ENCODE measurements around the gene TBX15.
A peak's percentile ranks its signal among the peaks of the same experiment; 100 is the strongest.

Gene TBX15

DNA sequence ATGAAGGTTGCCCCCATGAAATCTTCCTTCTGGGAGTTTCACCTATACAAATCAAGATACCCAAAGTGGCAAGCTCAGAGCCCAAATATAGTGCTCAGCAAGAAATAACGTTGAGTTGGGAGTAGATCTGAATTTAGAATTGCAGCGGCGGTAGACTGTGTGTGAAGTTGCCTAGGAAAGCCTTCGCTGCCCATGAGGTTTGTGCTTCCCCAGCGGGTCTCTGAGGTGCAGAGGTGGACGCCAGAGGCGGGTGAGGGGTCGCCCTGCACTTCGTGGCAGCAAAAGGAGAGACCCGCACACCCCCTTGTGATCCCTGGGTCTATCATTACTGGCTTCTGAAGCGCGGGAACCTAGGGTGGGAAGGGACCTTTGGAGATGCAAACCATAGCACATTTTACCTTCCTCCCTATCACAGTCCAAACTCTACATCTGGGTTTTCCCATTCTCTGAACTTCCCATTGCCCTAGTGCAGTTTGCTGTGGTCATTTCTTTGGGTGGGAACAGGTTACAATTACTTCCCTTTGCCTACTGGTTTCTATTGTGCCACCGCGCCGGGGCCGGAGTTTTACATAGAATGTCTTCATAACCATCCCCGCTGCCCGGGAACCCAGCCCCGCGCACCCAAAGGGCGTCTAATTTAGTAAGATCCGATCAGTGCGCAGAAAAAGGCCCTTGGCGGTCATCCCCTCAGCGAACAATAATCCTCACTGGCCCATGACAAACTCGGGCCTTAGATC is 5.2 kb downstream of the TBX15 start:
- Histone ChIP-seq H3K14ac (ENCODE audit: low read length) (no peak overlapping the region), H3K9ac (ENCODE audit: low read depth, low read length, poor library complexity) (no peak overlapping the region), H3K9me3 (replicated peaks in 1 of 2; ENCODE audit: control insufficient read depth in 2 of 2, insufficient read depth in 1 of 2, low read depth in 1 of 2, low read length in 2 of 2) (peaks cover 7 to 8% of the 10 kb centered on the region in 2 donors), H2BK12ac (ENCODE audit: low read length) (no peak overlapping the region), H3K36me3 (replicated peaks in 1 of 2; ENCODE audit: control insufficient read depth in 2 of 2, insufficient read depth in 2 of 2, low read length in 2 of 2) (no peaks in the 10 kb centered on the region), H3K4me2 (ENCODE audit: insufficient read depth, low read length, poor library complexity, severe bottlenecking) (no peak overlapping the region), H3K27me3 (ENCODE audit: control insufficient read depth in 3 of 3, insufficient read depth in 3 of 3, low read depth in 1 of 3, low read length in 3 of 3) (peaks cover 44 to 100% (median 90%) of the 10 kb centered on the region in 3 experiments), H3K4me3 (ENCODE audit: low read length in 2 of 2) (no peak overlapping the region), H3K4me1 (ENCODE audit: control insufficient read depth in 2 of 2, insufficient read depth in 1 of 2, low read depth in 1 of 2, low read length in 2 of 2) (peaks cover 0 to 7% of the 10 kb centered on the region in 2 donors), H4K8ac (ENCODE audit: low read depth, low read length) (no peak overlapping the region), H3K79me1 (ENCODE audit: low read depth, low read length) (no peaks in the 10 kb centered on the region), H3K27ac (replicated peaks; ENCODE audit: low read length) (no peak overlapping the region), H2AK5ac (ENCODE audit: low read depth, low read length) (no peak overlapping the region), H3K23ac (ENCODE audit: low read depth, low read length, poor library complexity) (no peak overlapping the region), H2BK15ac (ENCODE audit: low read length) (no peak overlapping the region), H4K91ac (ENCODE audit: low read depth, low read length, poor library complexity) (no peak overlapping the region), H3K18ac (ENCODE audit: low read length) (peak overlapping the region; percentile 57), H2BK120ac (ENCODE audit: low read depth, low read length) (no peak overlapping the region), H2BK5ac (ENCODE audit: low read length) (no peak overlapping the region), H2AFZ (ENCODE audit: low read length) (no peak overlapping the region), H3K4ac (ENCODE audit: low read length) (no peak overlapping the region)
- DNase-seq (ENCODE audit: low spot score), result no peak
- WGBS, 2 donors (ENCODE audit: extremely low coverage in 2 of 2, insufficient read length in 2 of 2, insufficient replicate concordance in 1 of 2), result no CpG with 5 or more reads among the region's 26 CpGs

DNA sequence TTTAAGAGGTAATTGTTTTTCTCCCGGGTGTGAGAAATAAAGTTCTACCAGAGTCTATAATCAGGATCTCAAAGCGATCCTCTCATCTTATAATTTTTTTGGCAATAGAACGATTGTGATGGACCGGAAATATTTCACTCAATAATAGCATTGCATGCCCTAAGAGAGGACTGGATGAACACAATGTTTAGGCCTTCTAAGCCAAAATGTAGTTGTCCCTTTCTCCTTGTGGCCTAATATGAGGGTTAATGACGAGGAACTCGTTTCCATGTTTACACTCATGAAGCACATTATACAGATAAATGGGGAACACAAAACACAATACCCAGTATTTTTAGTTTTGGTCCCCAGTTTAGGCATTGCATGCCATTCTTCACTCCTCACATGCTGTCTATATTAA is 5.9 kb downstream of the TBX15 start:
- H4K91ac ChIP-seq (ENCODE audit: low read depth, low read length, poor library complexity), result no peak overlapping the region

DNA sequence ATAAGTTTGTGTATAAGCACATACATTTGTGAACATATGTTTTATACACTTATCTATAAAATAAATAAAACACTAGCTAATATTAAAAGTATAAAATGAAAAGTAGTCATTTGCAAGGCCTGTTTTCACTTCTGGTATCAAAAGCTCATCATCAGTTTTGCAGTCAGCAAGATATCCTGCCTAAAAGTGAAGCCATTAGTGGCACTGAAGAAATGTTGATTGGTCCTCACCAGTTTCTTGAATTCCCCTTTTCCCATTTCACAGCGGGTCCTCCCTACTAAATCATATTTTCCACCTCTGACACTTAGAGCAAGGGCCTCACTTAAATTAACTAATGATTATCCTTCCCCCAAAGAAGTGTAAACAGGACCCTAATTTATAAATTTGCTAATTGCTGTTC is 6.7 kb downstream of the TBX15 start:
- Histone ChIP-seq H3K27ac (replicated peaks; ENCODE audit: low read length) (no peak overlapping the region), H2BK12ac (ENCODE audit: low read length) (no peak overlapping the region), H3K79me1 (ENCODE audit: low read depth, low read length) (no peaks in the 10 kb centered on the region), H3K14ac (ENCODE audit: low read length) (no peak overlapping the region), H3K4ac (ENCODE audit: low read length) (no peak overlapping the region), H2AFZ (ENCODE audit: low read length) (no peak overlapping the region), H4K91ac (ENCODE audit: low read depth, low read length, poor library complexity) (no peak overlapping the region), H3K4me2 (ENCODE audit: insufficient read depth, low read length, poor library complexity, severe bottlenecking) (no peak overlapping the region), H4K8ac (ENCODE audit: low read depth, low read length) (no peak overlapping the region), H3K9ac (ENCODE audit: low read depth, low read length, poor library complexity) (no peak overlapping the region), H3K18ac (ENCODE audit: low read length) (no peak overlapping the region), H3K27me3 (ENCODE audit: control insufficient read depth in 3 of 3, insufficient read depth in 3 of 3, low read depth in 1 of 3, low read length in 3 of 3) (peaks cover 33 to 100% (median 80%) of the 10 kb centered on the region in 3 experiments), H3K9me3 (replicated peaks in 1 of 2; ENCODE audit: control insufficient read depth in 2 of 2, insufficient read depth in 1 of 2, low read depth in 1 of 2, low read length in 2 of 2) (peaks cover 7 to 8% of the 10 kb centered on the region in 2 donors), H2AK5ac (ENCODE audit: low read depth, low read length) (no peak overlapping the region), H2BK15ac (ENCODE audit: low read length) (no peak overlapping the region), H3K36me3 (replicated peaks in 1 of 2; ENCODE audit: control insufficient read depth in 2 of 2, insufficient read depth in 2 of 2, low read length in 2 of 2) (no peaks in the 10 kb centered on the region), H3K23ac (ENCODE audit: low read depth, low read length, poor library complexity) (no peak overlapping the region), H2BK5ac (ENCODE audit: low read length) (no peak overlapping the region), H3K4me1 (ENCODE audit: control insufficient read depth in 2 of 2, insufficient read depth in 1 of 2, low read depth in 1 of 2, low read length in 2 of 2) (peaks cover 0 to 3% of the 10 kb centered on the region in 2 donors), H3K4me3 (ENCODE audit: low read length in 2 of 2) (no peak overlapping the region), H2BK120ac (ENCODE audit: low read depth, low read length) (no peak overlapping the region)
- DNase-seq (ENCODE audit: low spot score), result no peak
- no CpG with 5 or more reads among the region's 1 CpG for WGBS, 2 donors (ENCODE audit: extremely low coverage in 2 of 2, insufficient read length in 2 of 2, insufficient replicate concordance in 1 of 2)

More for the DNA sequence above, 5.9 kb downstream of the TBX15 start:
- H3K27ac ChIP-seq (replicated peaks; ENCODE audit: low read length), result no peak overlapping the region
- H2BK12ac ChIP-seq (ENCODE audit: low read length), result no peak overlapping the region
- no peak overlapping the region for H2AK5ac ChIP-seq (ENCODE audit: low read depth, low read length)
- H3K4me3 ChIP-seq (ENCODE audit: low read length in 2 of 2), result no peak overlapping the region
- no peak overlapping the region for H4K8ac ChIP-seq (ENCODE audit: low read depth, low read length)
- WGBS, 2 donors (ENCODE audit: extremely low coverage in 2 of 2, insufficient read length in 2 of 2, insufficient replicate concordance in 1 of 2), result no CpG with 5 or more reads among the region's 6 CpGs
- no peak overlapping the region for H3K18ac ChIP-seq (ENCODE audit: low read length)
- no peak overlapping the region for H2BK5ac ChIP-seq (ENCODE audit: low read length)
- H2BK15ac ChIP-seq (ENCODE audit: low read length), result no peak overlapping the region
- H3K4ac ChIP-seq (ENCODE audit: low read length), result no peak overlapping the region
- H3K4me2 ChIP-seq (ENCODE audit: insufficient read depth, low read length, poor library complexity, severe bottlenecking), result no peak overlapping the region
- no peak overlapping the region for H3K9ac ChIP-seq (ENCODE audit: low read depth, low read length, poor library complexity)
- no peaks in the 10 kb centered on the region for H3K79me1 ChIP-seq (ENCODE audit: low read depth, low read length)
- DNase-seq (ENCODE audit: low spot score), result no peak
- no peak overlapping the region for H3K23ac ChIP-seq (ENCODE audit: low read depth, low read length, poor library complexity)
- H3K14ac ChIP-seq (ENCODE audit: low read length), result no peak overlapping the region
- peaks cover 40 to 100% (median 89%) of the 10 kb centered on the region in 3 experiments for H3K27me3 ChIP-seq (ENCODE audit: control insufficient read depth in 3 of 3, insufficient read depth in 3 of 3, low read depth in 1 of 3, low read length in 3 of 3)
- H2BK120ac ChIP-seq (ENCODE audit: low read depth, low read length), result no peak overlapping the region
- H3K9me3 ChIP-seq (replicated peaks in 1 of 2; ENCODE audit: control insufficient read depth in 2 of 2, insufficient read depth in 1 of 2, low read depth in 1 of 2, low read length in 2 of 2), result peaks cover 7 to 8% of the 10 kb centered on the region in 2 donors
- H3K4me1 ChIP-seq (ENCODE audit: control insufficient read depth in 2 of 2, insufficient read depth in 1 of 2, low read depth in 1 of 2, low read length in 2 of 2), result peaks cover 0 to 3% of the 10 kb centered on the region in 2 donors
- H2AFZ ChIP-seq (ENCODE audit: low read length), result no peak overlapping the region
- no peaks in the 10 kb centered on the region for H3K36me3 ChIP-seq (replicated peaks in 1 of 2; ENCODE audit: control insufficient read depth in 2 of 2, insufficient read depth in 2 of 2, low read length in 2 of 2)

DNA sequence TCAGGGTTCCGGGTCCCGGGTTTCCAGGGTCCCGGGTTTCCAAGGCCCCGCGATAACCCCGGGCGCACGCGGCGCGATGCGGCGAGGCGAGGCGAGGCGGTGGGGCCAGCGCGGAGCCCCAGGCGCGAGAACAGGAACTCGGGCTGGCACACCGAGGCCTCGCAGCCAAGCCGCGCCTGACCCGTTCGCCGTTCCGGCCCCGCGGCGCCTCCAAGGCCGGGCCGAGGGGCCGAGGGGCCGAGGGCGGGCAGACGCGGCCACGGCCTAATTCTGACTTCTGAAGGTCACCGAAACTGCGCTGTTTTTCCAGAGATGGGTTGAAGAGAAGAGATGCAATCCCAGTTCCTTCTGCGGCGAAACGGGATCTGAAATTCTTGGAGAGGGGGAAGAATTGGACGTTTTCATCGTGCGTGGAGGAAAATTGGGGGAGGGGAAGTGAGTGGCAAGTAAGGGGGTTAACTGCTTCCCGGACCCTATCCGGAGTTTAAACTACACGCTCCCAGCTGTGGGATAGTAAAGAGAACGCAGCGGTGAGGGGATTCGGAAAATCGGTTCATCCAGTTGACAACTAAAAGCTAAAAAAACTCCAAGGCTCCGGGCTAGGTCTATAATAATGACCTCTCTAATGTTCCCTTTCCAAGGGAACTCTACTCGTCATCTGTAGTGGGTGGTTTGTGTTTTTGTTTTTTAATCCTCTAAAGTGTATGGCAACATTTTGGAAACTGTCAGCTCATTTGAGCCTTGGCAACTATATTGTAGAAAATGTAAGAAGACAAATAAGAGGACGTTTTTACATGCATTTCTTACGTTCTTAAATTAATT is 8.2 kb downstream of the TBX15 start:
- no peak overlapping the region for H2BK12ac ChIP-seq (ENCODE audit: low read length)
- peak overlapping the region; percentile 43 for H3K4me2 ChIP-seq (ENCODE audit: insufficient read depth, low read length, poor library complexity, severe bottlenecking)
- no peak overlapping the region for H3K27ac ChIP-seq (replicated peaks; ENCODE audit: low read length)
- H3K9me3 ChIP-seq (replicated peaks in 1 of 2; ENCODE audit: control insufficient read depth in 2 of 2, insufficient read depth in 1 of 2, low read depth in 1 of 2, low read length in 2 of 2), result peaks cover 7 to 8% of the 10 kb centered on the region in 2 donors
- H3K9ac ChIP-seq (ENCODE audit: low read depth, low read length, poor library complexity), result no peak overlapping the region
- no peak overlapping the region for H2BK5ac ChIP-seq (ENCODE audit: low read length)
- H3K23ac ChIP-seq (ENCODE audit: low read depth, low read length, poor library complexity), result no peak overlapping the region
- H3K27me3 ChIP-seq (ENCODE audit: control insufficient read depth in 3 of 3, insufficient read depth in 3 of 3, low read depth in 1 of 3, low read length in 3 of 3), result peaks cover 20 to 100% (median 66%) of the 10 kb centered on the region in 3 experiments
- no peak overlapping the region for H4K8ac ChIP-seq (ENCODE audit: low read depth, low read length)
- no peaks in the 10 kb centered on the region for H3K79me1 ChIP-seq (ENCODE audit: low read depth, low read length)
- peaks cover 0 to 3% of the 10 kb centered on the region in 2 donors for H3K4me1 ChIP-seq (ENCODE audit: control insufficient read depth in 2 of 2, insufficient read depth in 1 of 2, low read depth in 1 of 2, low read length in 2 of 2)
- no peak overlapping the region for H3K4me3 ChIP-seq (ENCODE audit: low read length in 2 of 2)
- H2BK120ac ChIP-seq (ENCODE audit: low read depth, low read length), result no peak overlapping the region
- peak overlapping the region; percentile 81 for H3K18ac ChIP-seq (ENCODE audit: low read length)
- WGBS, 2 donors (ENCODE audit: extremely low coverage in 2 of 2, insufficient read length in 2 of 2, insufficient replicate concordance in 1 of 2), result no CpG with 5 or more reads among the region's 59 CpGs
- H3K4ac ChIP-seq (ENCODE audit: low read length), result no peak overlapping the region
- H2AK5ac ChIP-seq (ENCODE audit: low read depth, low read length), result no peak overlapping the region
- H3K36me3 ChIP-seq (replicated peaks in 1 of 2; ENCODE audit: control insufficient read depth in 2 of 2, insufficient read depth in 2 of 2, low read length in 2 of 2), result no peaks in the 10 kb centered on the region
- H2AFZ ChIP-seq (ENCODE audit: low read length), result peak overlapping the region; percentile 84
- no peak overlapping the region for H4K91ac ChIP-seq (ENCODE audit: low read depth, low read length, poor library complexity)
- no peak overlapping the region for H3K14ac ChIP-seq (ENCODE audit: low read length)
- peak; percentile 47 for DNase-seq (ENCODE audit: low spot score)
- H2BK15ac ChIP-seq (ENCODE audit: low read length), result no peak overlapping the region

Measured in neuronal stem cell (in vitro differentiated cells).